IMR-90 (cell line): Measurements from ENCODE around the gene SDC1. TPM values are rescaled to one million over a fixed set of nuclear protein-coding genes. Genes with fewer than 3 reads are reported as not detected.
A peak's percentile ranks its signal among the peaks of the same experiment; 100 is the strongest.

Experiments
- ATAC-seq: fragments of 200-7000 bp; cut with Tn5 transposase; 2 replicates; pipeline ENCODE4 v1.9.1; 2020; ENCODE audit warnings: low read depth, mild to moderate bottlenecking, moderate library complexity
- BruUV-seq: library from RNA; stranded (reverse); fragments of 400-500 nt; replicated peaks from 2 replicates; lab custom pipeline; 2021; lab: Mats Ljungman, UMichigan
- CTCF ChIA-PET: fragments of 300-600 bp; formaldehyde crosslinking; extraction: SDS; loops from one replicate; lab custom pipeline; 2021; ENCODE audit warnings: antibody characterized with exemption; lab: Yijun Ruan, JAX
- POLR2A ChIA-PET: fragments of 300-600 bp; sonication (Branson Sonifier 250); formaldehyde crosslinking; loops from one replicate; lab custom pipeline; 2022; ENCODE audit warnings: antibody characterized with exemption; ENCODE audit not compliant: unreplicated experiment; lab: Charles Lee
- DNase-seq: peaks from one replicate; pipeline ENCODE4 v3.0.0; 2013
- H2AFZ ChIP-seq: replicated peaks from 2 replicates; pipeline ENCODE3; 2013; ENCODE audit warnings: low read length, mild to moderate bottlenecking; ENCODE audit not compliant: poor library complexity
- H2AK5ac ChIP-seq: 2 replicates; pipeline ENCODE4 v1.6.1; 2013; ENCODE audit warnings: low read depth, low read length, inconsistent platforms
- H2AK9ac ChIP-seq: replicated peaks from 2 replicates; pipeline ENCODE3; 2013; ENCODE audit warnings: mild to moderate bottlenecking, low read depth, low read length, moderate library complexity; ENCODE audit not compliant: poor library complexity
- H2BK120ac ChIP-seq: 2 replicates; pipeline ENCODE4 v1.6.1; 2013; ENCODE audit warnings: low read depth, low read length, inconsistent platforms
- H2BK15ac ChIP-seq: 3 replicates; pipeline ENCODE4 v1.6.1; 2013; ENCODE audit warnings: low read depth, low read length, inconsistent platforms
- H2BK20ac ChIP-seq: 2 replicates; pipeline ENCODE4 v1.6.1; 2013; ENCODE audit warnings: low read depth, mild to moderate bottlenecking, inconsistent platforms, low read length, moderate library complexity
- H2BK5ac ChIP-seq: 2 replicates; pipeline ENCODE4 v1.6.1; 2013; ENCODE audit warnings: mild to moderate bottlenecking, low read depth, low read length, inconsistent platforms; ENCODE audit not compliant: poor library complexity, severe bottlenecking
- H3K14ac ChIP-seq: replicated peaks from 2 replicates; pipeline ENCODE4 v1.6.1; 2013; ENCODE audit warnings: low read depth, low read length, inconsistent platforms
- H3K18ac ChIP-seq: 2 replicates; pipeline ENCODE4 v1.6.1; 2013; ENCODE audit warnings: low read depth, low read length, control low read depth
- H3K23ac ChIP-seq: 2 replicates; pipeline ENCODE4 v1.6.1; 2013; ENCODE audit warnings: low read depth, low read length, inconsistent platforms
- H3K27ac ChIP-seq: 2 replicates; pipeline ENCODE4 v1.5.1; 2013; ENCODE audit warnings: mild to moderate bottlenecking, control low read depth, low read length; ENCODE audit not compliant: insufficient read depth
- H3K27me3 ChIP-seq: 2 replicates; pipeline ENCODE4 v1.6.1; 2013; ENCODE audit warnings: low read length; ENCODE audit not compliant: control insufficient read depth, insufficient read depth
- H3K36me3 ChIP-seq: 2 replicates; pipeline ENCODE4 v1.6.1; 2013; ENCODE audit warnings: low read length, mixed read lengths; ENCODE audit not compliant: control insufficient read depth, insufficient read depth
- H3K4ac ChIP-seq: 2 replicates; pipeline ENCODE4 v1.6.1; 2013; ENCODE audit warnings: low read depth, low read length, inconsistent platforms
- H3K4me1 ChIP-seq: 2 replicates; pipeline ENCODE4 v1.6.1; 2013; ENCODE audit warnings: low read length, mixed read lengths; ENCODE audit not compliant: control insufficient read depth, insufficient read depth
- H3K4me2 ChIP-seq: 2 replicates; pipeline ENCODE4 v1.6.1; 2013; ENCODE audit warnings: low read depth, mild to moderate bottlenecking, control low read depth, low read length, moderate library complexity
- H3K4me3 ChIP-seq: 2 replicates; pipeline ENCODE4 v1.5.1; 2013; ENCODE audit warnings: low read depth, mild to moderate bottlenecking, control low read depth, low read length, moderate library complexity; ENCODE audit not compliant: insufficient read depth
- H3K56ac ChIP-seq: 2 replicates; pipeline ENCODE4 v1.6.1; 2013; ENCODE audit warnings: low read length, inconsistent platforms; ENCODE audit not compliant: insufficient read depth; ENCODE audit errors: extremely low read depth
- H3K79me1 ChIP-seq, 2 experiments: 2 replicates each; pipeline ENCODE4 v1.6.1; 2013; ENCODE audit warnings: low read length in 2 of 2, inconsistent platforms in 1 of 2, low read depth in 1 of 2
- H3K9ac ChIP-seq: 2 replicates; pipeline ENCODE4 v1.6.1; 2013; ENCODE audit warnings: low read depth, low read length, control low read depth
- H3K9me1 ChIP-seq: 2 replicates; pipeline ENCODE4 v1.6.1; 2013; ENCODE audit warnings: low read length, inconsistent platforms; ENCODE audit not compliant: insufficient read depth
- H3K9me3 ChIP-seq: 2 replicates; pipeline ENCODE4 v1.6.1; 2013; ENCODE audit warnings: low read length; ENCODE audit not compliant: control insufficient read depth, insufficient read depth
- H4K20me1 ChIP-seq: 2 replicates; pipeline ENCODE4 v1.6.1; 2013; ENCODE audit warnings: low read length, inconsistent platforms; ENCODE audit not compliant: insufficient read depth
- H4K5ac ChIP-seq: 2 replicates; pipeline ENCODE4 v1.6.1; 2013; ENCODE audit warnings: mild to moderate bottlenecking, low read depth, low read length, control low read depth
- H4K8ac ChIP-seq, 2 experiments: 2 replicates each; pipeline ENCODE4 v1.6.1; 2013; ENCODE audit warnings: low read depth in 2 of 2, low read length in 2 of 2, control low read depth in 1 of 2, inconsistent platforms in 1 of 2
- H4K91ac ChIP-seq: 2 replicates; pipeline ENCODE4 v1.6.1; 2013; ENCODE audit warnings: low read depth, low read length, inconsistent platforms; ENCODE audit not compliant: insufficient read depth
- CTCF ChIP-seq: conservative IDR thresholded peaks from 2 replicates; pipeline ENCODE4 v1.5.1; 2012; ENCODE audit warnings: mild to moderate bottlenecking, low read depth, low read length, improper control_type of control experiment
- MAZ ChIP-seq: IDR thresholded peaks from 2 replicates; pipeline ENCODE4 v1.6.1; 2012; ENCODE audit warnings: low read depth, mild to moderate bottlenecking, low read length, improper control_type of control experiment, moderate library complexity, borderline replicate concordance
- POLR2A ChIP-seq: IDR thresholded peaks from 2 replicates; pipeline ENCODE4 v1.6.1; 2012; ENCODE audit warnings: mild to moderate bottlenecking, low read depth, low read length
- RAD21 ChIP-seq: IDR thresholded peaks from 2 replicates; pipeline ENCODE4 v1.6.1; 2012; ENCODE audit warnings: low read length, improper control_type of control experiment
- RFX5 ChIP-seq: IDR thresholded peaks from 2 replicates; pipeline ENCODE4 v1.8.0; 2012; ENCODE audit warnings: low read depth, mild to moderate bottlenecking, low read length, moderate library complexity
- WGBS, 2 experiments: methylation state at CpG; one replicate each; pipeline versions ENCODE4 v1.1.5 to v1.1.7; 2013; ENCODE audit warnings: missing lambda C conversion rate in 2 of 2; ENCODE audit not compliant: insufficient read length in 1 of 2; ENCODE audit errors: extremely low coverage in 2 of 2; 5-methylcytosine and 5-hydroxymethylcytosine counted together
- dilution Hi-C: fragments of 300-500 bp; cut with HindIII; formaldehyde crosslinking; loops from one replicate; pipeline ENCODE4 v1.14.3; 2018; ENCODE audit warnings: low sequenced_read_pairs; ENCODE audit not compliant: unreplicated experiment
- in situ Hi-C: fragments of 300-500 bp; cut with MboI; formaldehyde crosslinking; loops from 3 replicates; pipeline ENCODE4 v1.14.3; 2019; ENCODE audit warnings: low sequenced_read_pairs, inconsistent platforms, mixed read lengths
- intact Hi-C: fragments of 100-400 bp; cut with micrococcal nuclease; formaldehyde crosslinking; loops from 2 replicates; pipeline ENCODE4 v1.10.0; 2022
- polyA plus RNA-seq, 3 experiments: library from polyadenylated mRNA; depleted of rRNA; stranded (reverse); fragments of >200 nt; gene quantifications; 2 replicates each; pipeline ENCODE4 v1.2.3, GENCODE V29; 2012; ENCODE audit warnings: low replicate concordance in 1 of 3
- total RNA-seq: library from RNA; depleted of rRNA; stranded (reverse); fragments of >200 nt; gene quantifications from 2 replicates; pipeline ENCODE4 v1.2.3, GENCODE V29; 2012

The SDC1 gene
- total and polyA plus RNA-seq, 2 of the 4 experiments (the other 2 are of a cell fraction), result 22.0 to 28.3 TPM

GRCh38 chr2:20191714-20192569, 33.0 kb downstream of the SDC1 start:
- Histone ChIP-seq H4K91ac (no peak overlapping the region), H3K4me1 (no peaks in the 10 kb centered on the region), H2AK5ac (no peak overlapping the region; the same call in 1 of the 2 replicates), H2AK9ac (no peak overlapping the region), H3K4me3 (no peak overlapping the region), H3K14ac (no peak overlapping the region), H4K8ac (no peak overlapping the region), H2AFZ (peak overlapping the region; percentile 53), H3K23ac (no peak overlapping the region), H3K9me3 (no peaks in the 10 kb centered on the region), H4K20me1 (no peaks in the 10 kb centered on the region), H3K36me3 (no peaks in the 10 kb centered on the region), H3K9me1 (0 out of 2 replicates have a peak, but pooled peaks cover 5% of the 10 kb centered on the region), H4K5ac (no peak overlapping the region), H3K79me1 (no peaks in the 10 kb centered on the region), H2BK15ac (no peak overlapping the region), H3K4me2 (no peak overlapping the region), H3K18ac (no peak overlapping the region), H3K4ac (no peak overlapping the region), H2BK120ac (no peak overlapping the region), H2BK20ac (no peak overlapping the region), H3K27ac (no peak overlapping the region), H2BK5ac (no peak overlapping the region), H3K27me3 (no peaks in the 10 kb centered on the region), H3K56ac (no peak overlapping the region), H3K9ac (no peak overlapping the region)
- WGBS, 2 experiments, result 84% methylated on average over 7 of the region's 13 CpGs; no CpG with 5 or more reads in 1 of the 2 experiments
- in situ Hi-C loops, result no loop called here
- no peak for TF ChIP-seq POLR2A
- TF ChIP-seq CTCF, result no peak
- no peak for TF ChIP-seq MAZ
- TF ChIP-seq RAD21, result no peak
- no peak for TF ChIP-seq RFX5
- ChIA-PET CTCF (no interaction called here), POLR2A (no interaction called here)
- DNase-seq (no peak), ATAC-seq (peak; percentile 29)
- no TSS peak for BruUV-seq
- dilution Hi-C loops, result no loop called here
- intact Hi-C loops, result loop anchor here (5.0 kb wide), 1 partner anchor 35 kb away; no protein-coding TSS in a partner anchor
